GM18498 (cell line): ENCODE measurements around the gene ATG16L1.
"Not testable (repeated sequence)": the region's sequence is repeated elsewhere in the genome, so short reads cannot be mapped to it uniquely, and the experiment has no call there.

Experiments used
- ATAC-seq: cut with Tn5 transposase; IDR thresholded peaks from one replicate; pipeline ENCODE4 v1.9.1; 2021; ENCODE audit warnings: mild to moderate bottlenecking, moderate library complexity; ENCODE audit not compliant: unreplicated experiment

The ATG16L1 gene

GRCh38 chr2:233328922-233329321 lies 77.4 kb downstream of the ATG16L1 start:
- ATAC-seq = no peak

GRCh38 chr2:233329489-233330135 lies 78.1 kb downstream of the ATG16L1 start:
- ATAC-seq = no peak

GRCh38 chr2:233331536-233331935 lies 80.1 kb downstream of the ATG16L1 start:
- ATAC-seq = peak; percentile 92

GRCh38 chr2:233332125-233332524 lies 80.7 kb downstream of the ATG16L1 start:
- ATAC-seq = no peak

GRCh38 chr2:233334915-233335314 lies 83.4 kb downstream of the ATG16L1 start:
- no peak for ATAC-seq

- ATAC-seq = not testable (repeated sequence)
Measured at GRCh38 chr2:233336091-233336490, 84.6 kb downstream of the ATG16L1 start.

- ATAC-seq = no peak
Measured at GRCh38 chr2:233336541-233336940, 85.1 kb downstream of the ATG16L1 start.

GRCh38 chr2:233338046-233338445 lies 86.6 kb downstream of the ATG16L1 start:
- no peak for ATAC-seq

GRCh38 chr2:233338812-233339368 lies 87.4 kb downstream of the ATG16L1 start:
- ATAC-seq = no peak

- ATAC-seq = no peak
Measured at GRCh38 chr2:233339427-233339826, 88.0 kb downstream of the ATG16L1 start.

- ATAC-seq = no peak
Measured at GRCh38 chr2:233341296-233341695, 89.8 kb downstream of the ATG16L1 start.

GRCh38 chr2:233342301-233342700 lies 90.8 kb downstream of the ATG16L1 start:
- ATAC-seq = no peak

GRCh38 chr2:233343171-233343705 lies 91.8 kb downstream of the ATG16L1 start:
- ATAC-seq = no peak
